Sciatic nerve (tissue), 2 donors: Measurements from ENCODE around the gene CYFIP2. TPM values are rescaled to one million over a fixed set of nuclear protein-coding genes. Genes with fewer than 3 reads are reported as not detected.

Experiments used
- ATAC-seq: fragments of 200-7000 bp; cut with Tn5 transposase; one replicate; pipeline ENCODE4 v1.9.1; 2020; ENCODE audit warnings: mild to moderate bottlenecking, moderate library complexity
- DNase-seq: peaks from one replicate; pipeline ENCODE4 v3.0.0-alpha.2; 2020; ENCODE audit warnings: low spot score
- intact Hi-C: fragments of 100-400 bp; cut with DNase I; formaldehyde crosslinking; loops from one replicate; pipeline ENCODE4 v1.14.2; 2022
- total RNA-seq: library from RNA; stranded (reverse); fragmentation: NEBNext Ultra II Directional; extraction: Animal tissue kit (Norgen Biotek cat#: 25700); gene quantifications from one replicate; pipeline ENCODE4 v1.2.1, GENCODE V29; 2021
- donor health status: DM: no; HTN: no; CAD: no.
- donor health status: DM: no; HTN: no; CAD: no.

The CYFIP2 gene
- total RNA-seq, 1 donor from 2014 or later, result 23.6 TPM

DNA sequence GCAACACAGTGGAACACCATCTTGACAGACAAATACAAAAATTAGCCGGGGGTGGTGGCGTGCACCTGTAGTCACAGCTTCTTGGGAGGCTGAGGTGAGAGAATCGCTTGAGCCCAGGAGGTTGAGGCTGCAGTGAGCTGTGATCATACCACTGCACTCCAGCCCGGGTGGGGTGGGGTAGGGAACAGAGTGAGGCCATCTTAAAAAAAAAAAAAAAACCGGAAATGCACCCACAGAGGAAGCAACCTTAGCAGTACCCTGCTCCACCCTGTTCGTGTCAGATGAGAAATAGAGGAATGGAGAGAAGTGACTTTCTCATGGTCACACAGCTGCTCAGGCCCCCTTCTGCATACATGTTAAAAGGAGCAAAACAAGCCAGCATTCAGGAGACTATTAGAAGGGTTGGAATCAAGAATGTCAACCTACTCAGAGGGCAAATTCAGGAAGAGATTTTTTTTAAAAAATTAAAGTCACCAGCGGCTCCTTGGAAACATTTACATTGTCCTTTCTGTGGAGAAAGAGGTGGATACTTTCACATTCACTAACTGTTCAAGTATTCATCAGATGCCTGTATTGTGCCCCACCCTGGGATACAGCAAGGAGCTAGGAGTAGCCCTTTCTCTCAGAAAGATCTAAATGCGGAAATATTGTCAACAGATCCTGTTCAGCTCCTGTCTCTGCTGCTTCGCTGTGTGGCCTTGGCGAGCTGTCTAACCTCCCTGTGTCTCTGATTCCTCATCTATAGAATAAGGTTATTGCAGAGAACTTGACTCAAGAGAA lies 41.0 kb downstream of the CYFIP2 start:
- no peak for ATAC-seq
- no peak for DNase-seq
- intact Hi-C loops, result no loop called here

DNA sequence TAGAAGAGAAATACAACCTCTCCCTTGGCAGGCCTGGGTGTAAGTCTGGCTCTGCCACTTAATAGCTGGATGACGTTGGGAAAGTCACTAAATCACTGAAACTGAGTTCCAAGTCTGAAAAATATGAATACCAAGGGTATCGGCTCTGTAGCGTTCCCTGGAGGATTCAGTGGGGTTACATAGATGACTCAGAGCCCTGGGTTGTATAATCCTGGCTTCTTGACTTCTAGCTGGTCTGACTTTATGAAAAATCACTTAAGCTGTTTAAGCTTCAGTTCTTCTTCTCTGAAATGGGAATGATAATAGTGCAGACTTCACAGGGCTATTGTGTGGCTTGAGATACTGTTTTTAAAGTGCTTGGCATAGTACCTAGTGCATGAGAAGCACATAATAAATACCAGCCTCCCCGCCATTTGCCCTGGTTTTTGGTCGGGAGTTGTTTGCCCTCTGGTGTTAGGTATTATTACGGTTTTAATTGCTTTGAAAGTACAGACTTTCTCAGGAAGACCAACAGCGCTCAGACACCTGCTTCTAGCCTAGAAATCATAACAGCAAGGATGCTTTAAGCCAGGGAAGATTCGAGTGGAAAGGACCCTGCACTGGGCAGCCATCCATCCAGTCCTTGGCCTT lies 43.0 kb downstream of the CYFIP2 start:
- ATAC-seq (no peak), DNase-seq (no peak)
- intact Hi-C loops, result no loop called here

DNA sequence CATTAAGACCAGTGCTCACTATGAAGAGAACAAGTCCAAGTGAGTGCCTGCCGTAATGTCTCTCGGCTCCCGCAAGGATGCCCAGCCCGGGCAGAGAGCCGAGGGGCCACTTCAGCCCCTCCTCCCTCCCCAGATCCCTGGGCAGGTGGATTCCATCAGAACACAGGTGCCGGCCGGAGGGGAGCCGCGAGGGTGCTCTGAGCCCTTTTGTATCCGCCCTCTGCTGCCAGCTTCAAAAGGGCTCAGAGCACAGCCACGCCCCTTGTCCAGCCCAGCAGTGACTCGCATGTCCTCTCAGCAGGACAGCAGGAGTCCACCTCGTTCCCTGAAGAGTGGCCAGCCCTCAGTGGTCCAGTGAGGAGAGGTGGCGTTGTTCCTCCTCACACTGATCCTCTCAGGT lies 43.9 kb downstream of the CYFIP2 start:
- intact Hi-C loops, result loop anchor here (5.0 kb wide), 1 partner anchor 57 kb away; no protein-coding TSS in a partner anchor
- no peak for ATAC-seq
- no peak for DNase-seq

DNA sequence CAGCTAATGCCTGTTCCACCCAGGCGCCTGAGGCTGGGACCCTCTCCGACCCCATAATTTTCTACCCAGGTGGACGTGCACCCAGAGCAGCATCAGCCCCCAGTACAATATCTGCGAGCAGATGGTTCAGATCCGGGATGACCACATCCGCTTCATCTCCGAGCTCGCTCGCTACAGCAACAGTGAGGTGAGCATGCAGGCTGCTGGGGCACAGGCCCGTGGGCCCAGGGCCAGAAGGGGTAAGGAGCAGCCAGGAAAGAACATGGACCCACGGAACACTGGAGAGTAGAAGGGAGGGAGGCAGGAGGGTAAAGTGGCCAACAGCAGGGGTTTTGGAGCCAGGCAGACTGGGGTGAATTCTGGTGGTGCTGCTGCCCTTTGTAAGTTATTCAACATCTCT lies 45.7 kb downstream of the CYFIP2 start:
- intact Hi-C loops, result loop anchor here (5.0 kb wide), 1 partner anchor 59 kb away; no protein-coding TSS in a partner anchor
- DNase-seq, result no peak

GRCh38 chr5:157312492-157312891 lies 46.6 kb downstream of the CYFIP2 start:
- ATAC-seq, result peak; percentile 77
- intact Hi-C loops, result loop anchor here (5.0 kb wide), 1 partner anchor 60 kb away; no protein-coding TSS in a partner anchor
- no peak for DNase-seq

More for the DNA sequence above, 45.7 kb downstream of the CYFIP2 start:
- no peak for ATAC-seq

- intact Hi-C loops, result loop anchor here (10.0 kb wide), 1 partner anchor 152 kb away; no protein-coding TSS in a partner anchor
- no peak for DNase-seq
- no peak for ATAC-seq
These were observed 56.7 kb downstream of the CYFIP2 start for GRCh38 chr5:157322581-157322980.

DNA sequence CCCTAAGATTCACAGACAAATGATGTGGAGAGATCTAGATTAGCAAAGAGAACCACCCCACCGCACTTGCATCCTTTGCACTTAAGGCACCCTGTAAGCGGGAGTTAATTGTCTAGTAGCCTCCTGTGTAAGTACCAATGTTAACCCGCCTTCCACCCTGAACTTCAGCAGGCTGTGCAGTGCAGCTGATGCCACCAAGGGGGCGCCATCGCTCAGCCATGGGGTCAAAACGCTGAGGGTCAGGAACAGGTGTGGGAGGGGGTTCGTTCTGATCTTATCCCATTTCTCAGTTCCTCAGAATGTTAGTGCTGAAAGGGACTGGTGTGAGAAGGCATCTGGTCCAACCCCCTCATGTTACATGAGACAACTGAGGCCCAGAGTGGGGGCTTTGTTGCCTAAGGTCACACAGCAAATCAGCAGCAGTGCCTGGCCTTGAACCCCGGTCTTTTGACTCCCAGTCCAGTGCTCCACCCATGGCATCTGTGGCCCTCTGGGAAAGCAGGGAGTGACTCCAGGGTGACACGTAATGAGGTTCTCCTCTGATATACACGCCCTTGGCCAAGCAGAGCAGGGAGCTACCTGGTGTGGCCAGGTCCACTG lies 57.3 kb downstream of the CYFIP2 start:
- intact Hi-C loops, result loop anchor here (10.0 kb wide), 1 partner anchor 152 kb away; no protein-coding TSS in a partner anchor
- DNase-seq (no peak), ATAC-seq (no peak)

DNA sequence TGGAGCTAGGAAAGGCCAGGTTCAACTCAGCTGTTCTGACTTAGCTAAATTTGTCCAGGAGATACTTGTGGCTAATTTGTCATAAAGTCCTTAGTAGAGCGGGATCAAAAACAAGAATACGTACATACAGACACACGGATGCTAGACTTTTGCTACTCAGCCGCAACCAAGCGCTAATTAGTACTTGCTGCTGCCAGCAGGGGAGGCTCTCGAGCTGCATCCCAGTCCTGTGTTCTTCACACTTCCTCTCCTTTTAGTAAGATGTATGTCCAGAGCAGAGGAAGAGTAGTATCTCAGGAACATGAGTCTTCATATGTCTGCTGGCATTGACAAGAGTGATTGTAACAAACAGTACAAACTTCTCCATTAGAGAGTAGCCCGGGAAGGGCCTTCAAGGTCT lies 58.3 kb downstream of the CYFIP2 start:
- DNase-seq (no peak), ATAC-seq (no peak)
- intact Hi-C loops, result loop anchor here (10.0 kb wide), 1 partner anchor 151 kb away; no protein-coding TSS in a partner anchor

- intact Hi-C loops, result loop anchor here (10.0 kb wide), 1 partner anchor 148 kb away; no protein-coding TSS in a partner anchor
- no peak for DNase-seq
- peak; percentile 7 for ATAC-seq
These were observed 60.6 kb downstream of the CYFIP2 start for GRCh38 chr5:157326440-157327005.

DNA sequence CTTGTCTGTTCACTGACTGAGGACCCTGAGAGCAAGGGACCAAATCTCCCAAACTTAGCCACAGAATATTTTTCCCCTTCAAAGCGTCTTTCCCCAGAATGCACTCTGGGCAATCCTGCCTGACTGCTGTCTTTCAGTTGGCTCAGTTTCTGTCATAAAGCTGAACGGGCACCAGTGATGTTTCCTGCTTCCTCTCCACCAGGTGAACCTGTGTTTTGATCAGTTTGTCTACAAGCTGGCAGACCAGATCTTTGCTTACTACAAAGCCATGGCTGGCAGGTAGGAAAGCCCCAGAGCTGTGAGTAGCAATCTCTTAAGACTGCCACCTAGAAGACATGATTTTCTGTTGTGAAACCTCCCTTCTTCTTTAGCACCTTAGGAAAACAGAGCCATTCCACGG lies 61.8 kb downstream of the CYFIP2 start:
- DNase-seq (no peak), ATAC-seq (no peak)
- intact Hi-C loops, result loop anchor here (10.0 kb wide), 1 partner anchor 147 kb away; no protein-coding TSS in a partner anchor

DNA sequence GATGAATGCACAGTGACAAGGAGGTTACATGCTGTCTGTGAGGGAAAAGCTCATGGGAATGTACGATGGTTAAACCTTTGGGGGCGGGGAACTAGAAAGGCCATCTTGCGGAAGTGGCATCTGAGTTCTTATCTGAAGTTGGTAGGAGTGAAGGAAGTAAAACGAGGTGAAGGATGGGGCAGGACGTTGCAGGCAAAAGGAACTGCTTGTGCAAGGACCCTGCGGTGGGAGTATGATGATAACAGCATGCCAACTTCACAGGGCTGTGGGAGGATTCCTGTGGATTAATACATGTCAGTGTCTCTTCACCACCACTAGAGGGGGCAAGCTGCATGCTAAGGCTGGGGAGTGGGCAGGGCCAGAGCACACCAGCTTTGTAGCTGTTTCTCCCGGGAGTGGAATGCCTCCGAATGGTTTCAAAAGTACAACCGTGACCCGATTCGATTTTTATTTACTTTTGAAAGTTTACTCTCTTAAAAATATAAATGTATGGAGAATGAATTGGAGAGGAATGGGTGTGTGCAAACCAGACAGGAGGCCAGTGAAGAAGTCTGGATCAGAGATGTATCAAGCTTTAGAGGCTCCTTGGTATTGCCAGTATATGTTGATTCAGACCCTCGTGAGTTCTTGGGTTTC lies 62.5 kb downstream of the CYFIP2 start:
- DNase-seq, result no peak
- ATAC-seq, result peak; percentile 94
- intact Hi-C loops, result loop anchor here (10.0 kb wide), 1 partner anchor 146 kb away; no protein-coding TSS in a partner anchor

DNA sequence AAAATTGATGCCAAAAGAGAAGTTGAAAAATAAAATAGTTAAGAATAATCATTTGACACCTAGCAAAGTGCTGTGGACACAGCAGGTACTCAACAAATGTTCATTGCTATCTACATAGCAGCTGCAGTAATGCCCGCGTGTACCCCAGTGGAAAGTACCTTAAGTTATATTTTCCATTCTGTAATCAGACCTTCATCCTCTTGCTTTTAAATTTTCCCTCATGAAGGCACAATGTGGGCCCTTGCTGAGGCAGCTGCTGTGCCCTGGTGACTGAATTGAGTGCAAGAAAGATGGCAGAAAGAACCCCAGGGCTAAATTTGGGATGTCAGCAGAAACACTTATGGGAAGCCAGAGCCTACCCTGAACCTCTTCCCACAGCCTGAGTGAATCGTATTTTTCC lies 65.9 kb downstream of the CYFIP2 start:
- intact Hi-C loops, result no loop called here
- ATAC-seq (no peak), DNase-seq (no peak)

DNA sequence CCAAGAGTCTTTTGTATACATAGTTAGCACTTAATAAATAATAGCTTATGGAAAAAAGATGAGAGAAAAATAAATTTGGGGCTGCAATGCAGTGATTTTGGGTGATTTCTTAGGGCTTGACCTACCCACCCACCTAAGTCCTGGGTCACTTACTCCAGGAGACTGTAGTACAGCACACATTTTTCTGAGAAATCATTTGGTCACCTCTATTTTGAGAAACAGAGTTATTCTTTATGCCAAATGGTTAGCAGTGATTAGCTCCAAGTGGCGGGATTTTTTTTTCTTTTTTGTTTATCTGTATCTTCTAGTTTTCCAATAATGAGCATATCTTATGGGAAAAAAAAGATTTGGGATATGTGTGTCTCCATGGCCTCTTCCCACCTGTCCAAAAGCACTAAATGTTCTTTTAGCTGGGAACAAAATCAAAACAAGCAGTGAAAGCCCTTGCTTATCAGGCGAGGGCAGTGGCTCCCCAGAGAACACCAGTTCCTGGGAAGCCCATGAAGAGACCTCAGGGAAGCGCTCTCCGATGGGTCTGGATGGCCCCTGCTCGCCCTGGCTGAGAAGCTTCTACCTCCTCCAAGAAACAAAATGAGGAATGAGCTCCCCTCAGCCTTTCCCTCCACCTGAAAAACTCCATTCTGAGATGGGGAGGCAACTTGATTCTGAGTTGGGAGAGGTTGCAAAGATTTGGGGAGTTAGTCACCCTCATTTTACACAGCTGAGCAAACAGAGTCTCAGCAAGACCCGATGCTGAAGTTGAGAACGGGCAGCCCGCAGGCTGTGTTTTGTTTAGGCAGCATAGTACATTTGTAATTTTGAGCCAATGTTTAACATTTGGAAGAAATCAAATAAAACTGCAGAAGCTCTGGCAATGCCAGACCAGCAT lies 69.9 kb downstream of the CYFIP2 start:
- intact Hi-C loops, result no loop called here
- no peak for DNase-seq
- ATAC-seq, result peak; percentile 90

GRCh38 chr5:157336423-157336744 lies 70.5 kb downstream of the CYFIP2 start:
- peak; percentile 58 for ATAC-seq
- intact Hi-C loops, result no loop called here

GRCh38 chr5:157339409-157339808 lies 73.5 kb downstream of the CYFIP2 start:
- intact Hi-C loops, result no loop called here
- ATAC-seq (no peak), DNase-seq (no peak)

More at GRCh38 chr5:157336423-157336744, 70.5 kb downstream of the CYFIP2 start:
- no peak for DNase-seq

- ATAC-seq, result no peak
- intact Hi-C loops, result no loop called here
These were observed 77.0 kb downstream of the CYFIP2 start for GRCh38 chr5:157342822-157343402.

More at GRCh38 chr5:157342822-157343402, 77.0 kb downstream of the CYFIP2 start:
- no peak for DNase-seq
